HCT116 (cell line): Measurements from ENCODE around the gene DCLK3.

Experiments used
- POLR2A ChIP-seq: IDR thresholded peaks from 2 replicates; pipeline ENCODE4 v1.7.0; 2011; ENCODE audit warnings: borderline replicate concordance; ENCODE audit not compliant: insufficient read depth, insufficient read length; ENCODE audit errors: extremely low read depth
- RAD21 ChIP-seq: IDR thresholded peaks from 2 replicates; pipeline ENCODE4 v1.6.1; 2012; ENCODE audit warnings: low read depth, mild to moderate bottlenecking
- TCF7L2 ChIP-seq: IDR thresholded peaks from 2 replicates; pipeline ENCODE4 v1.7.0; 2011; ENCODE audit warnings: borderline replicate concordance, inconsistent platforms; ENCODE audit not compliant: insufficient read depth, insufficient read length; ENCODE audit errors: extremely low read depth
- TF ChIP-seq, protein P1 (sequence below), 3 experiments: fragments of 200-600 bp in 1 of 3; sonication (generic) in 1 of 3; IDR thresholded peaks in 2 of 3; conservative IDR thresholded peaks in 1 of 3; 2 replicates each; pipeline ENCODE4 v1.5.1; 2012 to 2017; ENCODE audit warnings: low read depth in 2 of 3, low read length in 2 of 3, antibody characterized with exemption in 1 of 3, borderline replicate concordance in 1 of 3, control low read depth in 1 of 3, mild to moderate bottlenecking in 1 of 3, mixed read lengths in 1 of 3, mixed run types in 1 of 3, moderate library complexity in 1 of 3; ENCODE audit not compliant: insufficient read depth in 1 of 3

GRCh38 chr3:36762918-36763849, 1.2 kb downstream of the DCLK3 start:
- TF ChIP-seq POLR2A (no peak), TCF7L2 (no peak), RAD21 (no peak)
- TF ChIP-seq, protein P1, sequence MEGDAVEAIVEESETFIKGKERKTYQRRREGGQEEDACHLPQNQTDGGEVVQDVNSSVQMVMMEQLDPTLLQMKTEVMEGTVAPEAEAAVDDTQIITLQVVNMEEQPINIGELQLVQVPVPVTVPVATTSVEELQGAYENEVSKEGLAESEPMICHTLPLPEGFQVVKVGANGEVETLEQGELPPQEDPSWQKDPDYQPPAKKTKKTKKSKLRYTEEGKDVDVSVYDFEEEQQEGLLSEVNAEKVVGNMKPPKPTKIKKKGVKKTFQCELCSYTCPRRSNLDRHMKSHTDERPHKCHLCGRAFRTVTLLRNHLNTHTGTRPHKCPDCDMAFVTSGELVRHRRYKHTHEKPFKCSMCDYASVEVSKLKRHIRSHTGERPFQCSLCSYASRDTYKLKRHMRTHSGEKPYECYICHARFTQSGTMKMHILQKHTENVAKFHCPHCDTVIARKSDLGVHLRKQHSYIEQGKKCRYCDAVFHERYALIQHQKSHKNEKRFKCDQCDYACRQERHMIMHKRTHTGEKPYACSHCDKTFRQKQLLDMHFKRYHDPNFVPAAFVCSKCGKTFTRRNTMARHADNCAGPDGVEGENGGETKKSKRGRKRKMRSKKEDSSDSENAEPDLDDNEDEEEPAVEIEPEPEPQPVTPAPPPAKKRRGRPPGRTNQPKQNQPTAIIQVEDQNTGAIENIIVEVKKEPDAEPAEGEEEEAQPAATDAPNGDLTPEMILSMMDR (IDR thresholded peaks at IDR 0.05 in 2 of 3, conservative IDR thresholded peaks at IDR 0.05 in 1 of 3; ENCODE audit: borderline replicate concordance in 1 of 3, insufficient read depth in 1 of 3, low read depth in 2 of 3, low read length in 2 of 3): no peak
